Activated CD8-positive, alpha-beta T cell treated with anti-CD3 and anti-CD28 coated beads for 36 hours (primary cell): ENCODE measurements around the gene DBH. TPM values are rescaled to one million over a fixed set of nuclear protein-coding genes. Genes with fewer than 3 reads are reported as not detected.

ENCODE experiments used
- ATAC-seq: fragments of 200-7000 bp; cut with Tn5 transposase; one replicate; pipeline ENCODE4 v1.10.0; 2021; ENCODE audit warnings: mild to moderate bottlenecking, moderate library complexity
- CTCF ChIA-PET: fragments of 350-600 bp; sonication (Branson Sonifier 250); formaldehyde crosslinking; loops from one replicate; lab custom pipeline; 2021; ENCODE audit warnings: antibody characterized with exemption; lab: Charles Lee
- POLR2A ChIA-PET: fragments of 350-600 bp; sonication (Branson Sonifier 250); formaldehyde crosslinking; loops from one replicate; lab custom pipeline; 2021; ENCODE audit warnings: antibody characterized with exemption; lab: Charles Lee
- DNase-seq: peaks from one replicate; pipeline ENCODE4 v3.0.0-alpha.2; 2020
- H3K27ac Mint-ChIP-seq: one replicate; pipeline ENCODE4 v1.8.0; 2021; ENCODE audit warnings: mild to moderate bottlenecking, mixed read lengths
- H3K27me3 Mint-ChIP-seq: one replicate; pipeline ENCODE4 v1.8.0; 2021; ENCODE audit warnings: mixed read lengths
- H3K36me3 Mint-ChIP-seq: one replicate; pipeline ENCODE4 v1.8.0; 2021; ENCODE audit warnings: low read depth, mixed read lengths
- H3K4me1 Mint-ChIP-seq: one replicate; pipeline ENCODE4 v1.8.0; 2021; ENCODE audit warnings: low read depth, mixed read lengths
- H3K4me3 Mint-ChIP-seq: one replicate; pipeline ENCODE4 v1.8.0; 2021; ENCODE audit warnings: mild to moderate bottlenecking, moderate library complexity, mixed read lengths
- H3K9me3 Mint-ChIP-seq: one replicate; pipeline ENCODE4 v1.8.0; 2021; ENCODE audit warnings: mixed read lengths
- CTCF ChIP-seq: fragments of 200-600 bp; IDR thresholded peaks from one replicate; pipeline ENCODE4 v1.8.0; 2022; ENCODE audit warnings: antibody characterized with exemption, mild to moderate bottlenecking
- intact Hi-C: fragments of 100-400 bp; cut with micrococcal nuclease; formaldehyde crosslinking; loops from one replicate; pipeline ENCODE4 v1.10.0; 2022
- total RNA-seq, 2 experiments: library from RNA; stranded (reverse); gene quantifications; one replicate each; pipeline ENCODE4 v1.2.3, GENCODE V29; 2021

DBH gene
- total RNA-seq, 2 experiments from 2014 or later = not detected

- Mint-ChIP-seq H3K27me3 (no peaks in the 10 kb centered on the region), H3K4me3 (no peak overlapping the region), H3K4me1 (no peaks in the 10 kb centered on the region), H3K36me3 (no peaks in the 10 kb centered on the region), H3K9me3 (peaks cover 11% of the 10 kb centered on the region), H3K27ac (no peak overlapping the region)
- intact Hi-C loops = no loop called here
- TF ChIP-seq CTCF = no peak
- DNase-seq (no peak), ATAC-seq (no peak)
- ChIA-PET CTCF (interaction anchor here (1.3 kb wide), 1 partner anchor 10 kb away, joined by 3 read pairs; no protein-coding TSS in a partner anchor), POLR2A (no interaction called here)
Observed at GRCh38 chr9:133593587-133594253, 42.4 kb upstream of the DBH start.

GRCh38 chr9:133594310-133594709 lies 41.9 kb upstream of the DBH start:
- intact Hi-C loops = no loop called here
- H3K9me3 Mint-ChIP-seq = peaks cover 11% of the 10 kb centered on the region
- ChIA-PET POLR2A (no interaction called here), CTCF (no interaction called here)
- H3K4me1 Mint-ChIP-seq = no peaks in the 10 kb centered on the region
- H3K27ac Mint-ChIP-seq = no peak overlapping the region
- ATAC-seq = no peak
- H3K4me3 Mint-ChIP-seq = no peak overlapping the region
- H3K27me3 Mint-ChIP-seq = no peaks in the 10 kb centered on the region
- no peaks in the 10 kb centered on the region for H3K36me3 Mint-ChIP-seq
- DNase-seq = no peak
- no peak for TF ChIP-seq CTCF

GRCh38 chr9:133595910-133596309 lies 40.3 kb upstream of the DBH start:
- no peaks in the 10 kb centered on the region for H3K27me3 Mint-ChIP-seq
- no peak for DNase-seq
- H3K9me3 Mint-ChIP-seq = peaks cover 11% of the 10 kb centered on the region

GRCh38 chr9:133597316-133597957 lies 38.7 kb upstream of the DBH start:
- no peak for ATAC-seq
- no peak for TF ChIP-seq CTCF
- no peak for DNase-seq
- Mint-ChIP-seq H3K27me3 (no peaks in the 10 kb centered on the region), H3K4me3 (no peak overlapping the region), H3K36me3 (no peaks in the 10 kb centered on the region), H3K4me1 (no peaks in the 10 kb centered on the region), H3K9me3 (peaks cover 11% of the 10 kb centered on the region), H3K27ac (no peak overlapping the region)
- ChIA-PET POLR2A (interaction anchor here (0.7 kb wide), 1 partner anchor 816 kb away, joined by 4 read pairs; no protein-coding TSS in a partner anchor), CTCF (interaction anchor here (1.0 kb wide), 1 partner anchor 129 kb away, joined by 4 read pairs; no protein-coding TSS in a partner anchor)
- intact Hi-C loops = no loop called here

More at GRCh38 chr9:133595910-133596309, 40.3 kb upstream of the DBH start:
- no peak for TF ChIP-seq CTCF
- Mint-ChIP-seq H3K4me3 (no peak overlapping the region), H3K4me1 (no peaks in the 10 kb centered on the region), H3K27ac (no peak overlapping the region), H3K36me3 (no peaks in the 10 kb centered on the region)
- intact Hi-C loops = no loop called here
- no peak for ATAC-seq
- POLR2A ChIA-PET = no interaction called here
- CTCF ChIA-PET = no interaction called here

GRCh38 chr9:133598978-133599377 lies 37.2 kb upstream of the DBH start:
- CTCF ChIA-PET = no interaction called here
- no peak overlapping the region for H3K27ac Mint-ChIP-seq
- no peak for DNase-seq
- POLR2A ChIA-PET = no interaction called here
- intact Hi-C loops = no loop called here
- no peaks in the 10 kb centered on the region for H3K27me3 Mint-ChIP-seq
- peaks cover under 1% of the 10 kb centered on the region for H3K4me1 Mint-ChIP-seq
- H3K9me3 Mint-ChIP-seq = peaks cover 11% of the 10 kb centered on the region
- H3K4me3 Mint-ChIP-seq = no peak overlapping the region
- ATAC-seq = no peak
- no peaks in the 10 kb centered on the region for H3K36me3 Mint-ChIP-seq
- no peak for TF ChIP-seq CTCF
